GM20431 (cell line): ENCODE data around the gene IQCM.
"Not testable (repeated sequence)": the region's sequence is repeated elsewhere in the genome, so short reads cannot be mapped to it uniquely, and the experiment has no call there.

Experiments used
- in situ Hi-C: fragments of 300-500 bp; cut with MseI, MboI; formaldehyde crosslinking; loops from one replicate; pipeline ENCODE4 v1.15.0; 2020; ENCODE audit warnings: low sequenced_read_pairs; ENCODE audit not compliant: unreplicated experiment

IQCM gene

GRCh38 chr4:149507309-149507708, 308.3 kb downstream of the IQCM start:
- in situ Hi-C loops = not testable (repeated sequence)

GRCh38 chr4:149500806-149501205, 314.8 kb downstream of the IQCM start:
- in situ Hi-C loops = no loop called here

- in situ Hi-C loops = no loop called here
Measured at GRCh38 chr4:149499726-149500125, 315.9 kb downstream of the IQCM start.

GRCh38 chr4:149498246-149498645, 317.4 kb downstream of the IQCM start:
- in situ Hi-C loops = no loop called here

GRCh38 chr4:149493492-149493891, 322.2 kb downstream of the IQCM start:
- in situ Hi-C loops = no loop called here

- in situ Hi-C loops = no loop called here
Measured at GRCh38 chr4:149489321-149489720, 326.3 kb downstream of the IQCM start.

GRCh38 chr4:149486861-149487260, 328.8 kb downstream of the IQCM start:
- in situ Hi-C loops = no loop called here

GRCh38 chr4:149468669-149469068, 347.0 kb downstream of the IQCM start:
- in situ Hi-C loops = not testable (repeated sequence)

- in situ Hi-C loops = no loop called here
Measured at GRCh38 chr4:149466446-149466845, 349.2 kb downstream of the IQCM start.

GRCh38 chr4:149465955-149466354, 349.7 kb downstream of the IQCM start:
- in situ Hi-C loops = no loop called here

GRCh38 chr4:149443537-149443936, 372.1 kb downstream of the IQCM start:
- in situ Hi-C loops = no loop called here

GRCh38 chr4:149441338-149441737, 374.3 kb downstream of the IQCM start:
- in situ Hi-C loops = no loop called here

GRCh38 chr4:149426461-149426860, 389.2 kb downstream of the IQCM start:
- in situ Hi-C loops = no loop called here

GRCh38 chr4:149409555-149409962, 406.1 kb downstream of the IQCM start:
- in situ Hi-C loops = no loop called here

- in situ Hi-C loops = no loop called here
Measured at GRCh38 chr4:149409146-149409545, 406.5 kb downstream of the IQCM start.

- in situ Hi-C loops = no loop called here
Measured at GRCh38 chr4:149404143-149404542, 411.5 kb downstream of the IQCM start.

GRCh38 chr4:149403081-149403480, 412.6 kb downstream of the IQCM start:
- in situ Hi-C loops = no loop called here

GRCh38 chr4:149398993-149399392, 416.6 kb downstream of the IQCM start:
- in situ Hi-C loops = no loop called here

GRCh38 chr4:149370785-149371420, 444.7 kb downstream of the IQCM start:
- in situ Hi-C loops = no loop called here

- in situ Hi-C loops = no loop called here
Measured at GRCh38 chr4:149370002-149370401, 445.6 kb downstream of the IQCM start.

- in situ Hi-C loops = no loop called here
Measured at GRCh38 chr4:149353241-149353640, 462.4 kb downstream of the IQCM start.

GRCh38 chr4:149349541-149349940, 466.1 kb downstream of the IQCM start:
- in situ Hi-C loops = no loop called here
